GM12864 (cell line): ENCODE measurements around the gene SMARCC2.
A peak's percentile ranks its signal among the peaks of the same experiment; 100 is the strongest.

Experiments
- DNase-seq: peaks from one replicate; pipeline ENCODE4 v3.0.0-alpha.2; 2011; ENCODE audit warnings: low read depth
- H3K4me3 ChIP-seq: 2 replicates; pipeline ENCODE4 v1.5.1; 2011; ENCODE audit warnings: mild to moderate bottlenecking, low read depth, low read length, control low read depth
- CTCF ChIP-seq: IDR thresholded peaks from 2 replicates; pipeline ENCODE4 v1.5.1; 2011; ENCODE audit warnings: low read depth, mild to moderate bottlenecking, moderate library complexity, low read length, control low read depth, inconsistent platforms; ENCODE audit errors: missing control alignments

The SMARCC2 gene

GRCh38 chr12:56188778-56189098 is 545 bp downstream of the SMARCC2 start:
- no peak for TF ChIP-seq CTCF
- no peak for DNase-seq
- H3K4me3 ChIP-seq: peak overlapping the region; percentile 96

GRCh38 chr12:56188131-56188777 is 1.0 kb downstream of the SMARCC2 start:
- DNase-seq: no peak

GRCh38 chr12:56186957-56187356 is 2.3 kb downstream of the SMARCC2 start:
- TF ChIP-seq CTCF: no peak
- DNase-seq: no peak
- H3K4me3 ChIP-seq: no peak overlapping the region

More at GRCh38 chr12:56188131-56188777, 1.0 kb downstream of the SMARCC2 start:
- no peak for TF ChIP-seq CTCF
- H3K4me3 ChIP-seq: peak overlapping the region; percentile 96

GRCh38 chr12:56178347-56178746 is 10.9 kb downstream of the SMARCC2 start:
- DNase-seq: no peak
- no peak overlapping the region for H3K4me3 ChIP-seq
- no peak for TF ChIP-seq CTCF

GRCh38 chr12:56172839-56173238 is 16.4 kb downstream of the SMARCC2 start:
- no peak for TF ChIP-seq CTCF
- no peak overlapping the region for H3K4me3 ChIP-seq
- DNase-seq: no peak

GRCh38 chr12:56169229-56169759 is 20.0 kb downstream of the SMARCC2 start:
- DNase-seq: no peak
- H3K4me3 ChIP-seq: no peak overlapping the region
- TF ChIP-seq CTCF: no peak

- H3K4me3 ChIP-seq: no peak overlapping the region
- TF ChIP-seq CTCF: no peak
- no peak for DNase-seq
These were observed 23.9 kb downstream of the SMARCC2 start for GRCh38 chr12:56165369-56165768.
